ENCODE measurements around the gene ANO6. TPM values are rescaled to one million over a fixed set of nuclear protein-coding genes. Genes with fewer than 3 reads are reported as not detected.

The ANO6 gene
- total and polyA plus RNA-seq, 8 donors, result 4.4 to 78.8 (median 21.9) TPM

GRCh38 chr12:45458854-45459807 lies 243.2 kb downstream of the ANO6 start:
- Histone ChIP-seq H3K27me3 (no peaks in the 10 kb centered on the region), H3K9me3 (no peaks in the 10 kb centered on the region), H3K27ac (no peak overlapping the region), H3K4me1 (no peaks in the 10 kb centered on the region), H3K36me3 (no peaks in the 10 kb centered on the region), H3K4me3 (no peak overlapping the region)
- TF ChIP-seq POLR2A (IDR thresholded peaks at IDR 0.05), result no peak
- TF ChIP-seq POLR2AphosphoS5 (IDR thresholded peaks at IDR 0.05), result no peak
- no peak for TF ChIP-seq EP300 (IDR thresholded peaks at IDR 0.05)
- no peak for TF ChIP-seq CTCF (IDR thresholded peaks at IDR 0.05)
- WGBS, 5 donors, result 60 to 72% (median 63%) methylated on average over 4 of the region's 4 CpGs
- intact Hi-C loops (cut with DNase I; ENCODE audit: low total_unique reads), result no loop called here
- DNase-seq, result peak in 1 of 2 donors; percentile 53

GRCh38 chr12:45462506-45462905 lies 246.6 kb downstream of the ANO6 start:
- Histone ChIP-seq H3K4me3 (no peak overlapping the region), H3K27me3 (no peaks in the 10 kb centered on the region), H3K27ac (no peak overlapping the region), H3K36me3 (no peaks in the 10 kb centered on the region), H3K9me3 (no peaks in the 10 kb centered on the region), H3K4me1 (no peaks in the 10 kb centered on the region)
- no peak for TF ChIP-seq POLR2A (IDR thresholded peaks at IDR 0.05)
- TF ChIP-seq POLR2AphosphoS5 (IDR thresholded peaks at IDR 0.05), result no peak
- TF ChIP-seq EP300 (IDR thresholded peaks at IDR 0.05), result no peak
- TF ChIP-seq CTCF (IDR thresholded peaks at IDR 0.05), result no peak
- intact Hi-C loops (cut with DNase I; ENCODE audit: low total_unique reads), result no loop called here
- no peak for DNase-seq
- WGBS, 5 donors, result 75 to 86% (median 79%) methylated on average over 4 of the region's 4 CpGs

GRCh38 chr12:45464699-45465098 lies 248.8 kb downstream of the ANO6 start:
- Histone ChIP-seq H3K27ac (no peak overlapping the region), H3K4me3 (no peak overlapping the region), H3K9me3 (peaks cover 0 to 5% (median 0%) of the 10 kb centered on the region in 4 donors), H3K4me1 (no peaks in the 10 kb centered on the region), H3K27me3 (no peaks in the 10 kb centered on the region), H3K36me3 (no peaks in the 10 kb centered on the region)
- TF ChIP-seq CTCF (IDR thresholded peaks at IDR 0.05), result no peak
- no peak for TF ChIP-seq POLR2AphosphoS5 (IDR thresholded peaks at IDR 0.05)
- no peak for TF ChIP-seq EP300 (IDR thresholded peaks at IDR 0.05)
- TF ChIP-seq POLR2A (IDR thresholded peaks at IDR 0.05), result no peak
- intact Hi-C loops (cut with DNase I; ENCODE audit: low total_unique reads), result no loop called here
- DNase-seq, result peak in 1 of 2 donors; percentile 36
- 44 to 61% (median 50%) methylated on average over 4 of the region's 4 CpGs for WGBS, 5 donors

GRCh38 chr12:45468751-45469615 lies 253.1 kb downstream of the ANO6 start:
- TF ChIP-seq EP300 (IDR thresholded peaks at IDR 0.05), result no peak
- TF ChIP-seq POLR2A (IDR thresholded peaks at IDR 0.05), result no peak
- no peak for TF ChIP-seq CTCF (IDR thresholded peaks at IDR 0.05)
- TF ChIP-seq POLR2AphosphoS5 (IDR thresholded peaks at IDR 0.05), result no peak
- Histone ChIP-seq H3K9me3 (peaks cover 0 to 5% (median 0%) of the 10 kb centered on the region in 4 donors), H3K27ac (no peak overlapping the region), H3K36me3 (no peaks in the 10 kb centered on the region), H3K27me3 (no peaks in the 10 kb centered on the region), H3K4me3 (no peak overlapping the region), H3K4me1 (no peaks in the 10 kb centered on the region)
- intact Hi-C loops (cut with DNase I; ENCODE audit: low total_unique reads), result no loop called here
- 82 to 89% (median 87%) methylated on average over 1 to 18 of the region's 18 CpGs for WGBS, 5 donors
- no peak for DNase-seq
